ENCODE results near the gene SYMPK.

DNA sequence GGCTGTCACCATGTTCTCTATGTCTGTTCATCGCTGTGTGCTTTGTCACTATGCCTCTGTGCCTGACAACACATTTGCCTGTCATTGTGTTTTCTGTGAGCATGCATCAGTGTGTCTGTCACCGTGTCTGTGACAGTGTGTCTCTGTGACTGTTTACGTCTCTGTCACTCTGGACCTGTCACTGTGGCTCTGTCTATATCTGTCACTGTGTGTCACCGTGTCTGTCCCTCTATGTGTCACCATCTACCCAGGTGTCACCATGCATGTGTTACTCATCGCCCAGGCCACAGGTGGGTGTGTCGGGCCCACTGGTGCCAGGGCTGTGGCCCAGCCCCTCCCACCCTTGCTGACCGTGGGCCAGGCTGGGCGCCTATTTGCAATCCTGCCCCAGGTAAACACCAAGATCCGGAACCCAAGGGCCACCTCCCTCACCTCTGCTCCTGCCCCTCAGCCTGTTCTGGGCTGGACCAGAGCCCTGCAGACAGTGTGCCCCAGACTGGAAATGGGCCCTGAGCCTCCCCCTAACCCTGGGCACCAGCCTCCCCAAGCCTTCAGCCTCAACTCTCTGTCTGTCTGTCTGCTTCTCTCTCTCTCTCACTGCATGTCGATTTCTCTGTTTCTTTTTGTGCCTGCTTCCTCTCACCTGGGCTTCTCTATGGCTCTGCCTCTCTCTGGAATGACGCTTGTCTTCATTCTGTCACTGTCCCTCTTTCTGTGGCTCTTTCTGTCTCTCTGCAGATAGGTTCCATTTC, 15.3 kb upstream of the SYMPK start:
- TF ChIP-seq POLR2A (IDR thresholded peaks at IDR 0.05; ENCODE audit: low read depth, low read length) (no peak), TAF1 (IDR thresholded peaks at IDR 0.05; ENCODE audit: borderline replicate concordance, low read depth, low read length) (no peak)

Measured in GM12892 (cell line).